Stomach smooth muscle (tissue), 2 donors: ENCODE measurements around the gene SERPINA10.
"Not testable (repeated sequence)": the region's sequence is repeated elsewhere in the genome, so short reads cannot be mapped to it uniquely, and the experiment has no call there.

Source experiments
- H3K27ac ChIP-seq: one replicate; pipeline ENCODE4 v1.7.0; 2013; ENCODE audit warnings: mild to moderate bottlenecking, low read length, inconsistent platforms
- H3K27me3 ChIP-seq, 2 donors: one replicate each; pipeline ENCODE4 v1.7.0; 2013; ENCODE audit warnings: low read length in 2 of 2; ENCODE audit not compliant: insufficient read depth in 2 of 2, control insufficient read depth in 1 of 2
- H3K36me3 ChIP-seq, 2 donors: one replicate each; pipeline ENCODE4 v1.7.0; 2013; ENCODE audit warnings: low read length in 2 of 2; ENCODE audit not compliant: control insufficient read depth in 2 of 2, insufficient read depth in 2 of 2
- H3K4me1 ChIP-seq: one replicate; pipeline ENCODE4 v1.7.0; 2013; ENCODE audit warnings: low read length; ENCODE audit not compliant: control insufficient read depth, insufficient read depth
- H3K4me3 ChIP-seq, 2 donors: one replicate each; pipeline ENCODE4 v1.7.0; 2013; ENCODE audit warnings: low read length in 2 of 2
- H3K9ac ChIP-seq, 2 donors: one replicate each; pipeline ENCODE4 v1.7.0; 2013; ENCODE audit warnings: low read length in 2 of 2, mild to moderate bottlenecking in 1 of 2
- H3K9me3 ChIP-seq, 2 donors: one replicate each; pipeline ENCODE4 v1.7.0; 2013; ENCODE audit warnings: low read length in 2 of 2; ENCODE audit not compliant: control insufficient read depth in 2 of 2
- donor health status: healthy.
- donor health status: Pancreatic carcinoma.

SERPINA10 gene

GRCh38 chr14:94296181-94296545 is 3.1 kb upstream of the SERPINA10 start:
- H3K4me1 ChIP-seq, H3K4me3 ChIP-seq, H3K27me3 ChIP-seq, H3K27ac ChIP-seq, H3K9ac ChIP-seq, H3K36me3 ChIP-seq, H3K9me3 ChIP-seq: not testable (repeated sequence)

- no peak overlapping the region for H3K4me3 ChIP-seq
Observed at GRCh38 chr14:94295360-94296180, 2.5 kb upstream of the SERPINA10 start.

GRCh38 chr14:94293578-94293924 is 483 bp upstream of the SERPINA10 start:
- peaks cover 0 to 5% of the 10 kb centered on the region in 2 donors for H3K9me3 ChIP-seq
- no peak overlapping the region for H3K9ac ChIP-seq
- no peak overlapping the region for H3K27ac ChIP-seq
- H3K4me3 ChIP-seq: no peak overlapping the region
- no peaks in the 10 kb centered on the region for H3K27me3 ChIP-seq
- H3K4me1 ChIP-seq: no peaks in the 10 kb centered on the region
- no peaks in the 10 kb centered on the region for H3K36me3 ChIP-seq

More at GRCh38 chr14:94295360-94296180, 2.5 kb upstream of the SERPINA10 start:
- no peaks in the 10 kb centered on the region for H3K4me1 ChIP-seq
- no peak overlapping the region for H3K9ac ChIP-seq
- no peak overlapping the region for H3K27ac ChIP-seq
- no peaks in the 10 kb centered on the region for H3K27me3 ChIP-seq
- H3K9me3 ChIP-seq: no peaks in the 10 kb centered on the region
- no peaks in the 10 kb centered on the region for H3K36me3 ChIP-seq

GRCh38 chr14:94292526-94292871 is 569 bp downstream of the SERPINA10 start:
- Histone ChIP-seq H3K36me3 (no peaks in the 10 kb centered on the region), H3K9ac (no peak overlapping the region), H3K27ac (no peak overlapping the region), H3K9me3 (peaks cover 0 to 5% of the 10 kb centered on the region in 2 donors), H3K4me1 (no peaks in the 10 kb centered on the region), H3K4me3 (no peak overlapping the region), H3K27me3 (no peaks in the 10 kb centered on the region)

- no peaks in the 10 kb centered on the region for H3K27me3 ChIP-seq
- H3K9me3 ChIP-seq: peaks cover 0 to 5% of the 10 kb centered on the region in 2 donors
- H3K9ac ChIP-seq: no peak overlapping the region
- no peak overlapping the region for H3K4me3 ChIP-seq
- no peak overlapping the region for H3K27ac ChIP-seq
- no peaks in the 10 kb centered on the region for H3K4me1 ChIP-seq
- H3K36me3 ChIP-seq: no peaks in the 10 kb centered on the region
Observed at GRCh38 chr14:94291906-94292525, 1.1 kb downstream of the SERPINA10 start.

GRCh38 chr14:94291159-94291905 is 1.7 kb downstream of the SERPINA10 start:
- H3K9ac ChIP-seq: no peak overlapping the region
- H3K9me3 ChIP-seq: peaks cover 0 to 5% of the 10 kb centered on the region in 2 donors
- H3K27me3 ChIP-seq: no peaks in the 10 kb centered on the region
- H3K4me1 ChIP-seq: no peaks in the 10 kb centered on the region
- no peaks in the 10 kb centered on the region for H3K36me3 ChIP-seq
- H3K4me3 ChIP-seq: no peak overlapping the region
- H3K27ac ChIP-seq: no peak overlapping the region

GRCh38 chr14:94290197-94290596 is 2.9 kb downstream of the SERPINA10 start:
- Histone ChIP-seq H3K27ac (no peak overlapping the region), H3K4me1 (no peaks in the 10 kb centered on the region), H3K9ac (no peak overlapping the region)

GRCh38 chr14:94288610-94289465 is 4.2 kb downstream of the SERPINA10 start:
- Histone ChIP-seq H3K4me1 (no peaks in the 10 kb centered on the region), H3K27ac (no peak overlapping the region), H3K36me3 (no peaks in the 10 kb centered on the region), H3K9ac (no peak overlapping the region), H3K9me3 (peaks cover 0 to 5% of the 10 kb centered on the region in 2 donors), H3K4me3 (no peak overlapping the region), H3K27me3 (no peaks in the 10 kb centered on the region)

More at GRCh38 chr14:94290197-94290596, 2.9 kb downstream of the SERPINA10 start:
- H3K27me3 ChIP-seq: no peaks in the 10 kb centered on the region
- peaks cover 0 to 5% of the 10 kb centered on the region in 2 donors for H3K9me3 ChIP-seq
- H3K36me3 ChIP-seq: no peaks in the 10 kb centered on the region
- H3K4me3 ChIP-seq: no peak overlapping the region

GRCh38 chr14:94285158-94285557 is 7.9 kb downstream of the SERPINA10 start:
- Histone ChIP-seq H3K27me3 (no peaks in the 10 kb centered on the region), H3K9ac (no peak overlapping the region), H3K36me3 (no peaks in the 10 kb centered on the region), H3K4me1 (no peaks in the 10 kb centered on the region), H3K4me3 (no peak overlapping the region), H3K27ac (no peak overlapping the region), H3K9me3 (peaks cover 0 to 5% of the 10 kb centered on the region in 2 donors)

GRCh38 chr14:94284221-94284620 is 8.8 kb downstream of the SERPINA10 start:
- Histone ChIP-seq H3K4me3 (no peak overlapping the region), H3K27me3 (no peaks in the 10 kb centered on the region), H3K4me1 (no peaks in the 10 kb centered on the region), H3K9ac (no peak overlapping the region), H3K27ac (no peak overlapping the region), H3K9me3 (peaks cover 0 to 1% of the 10 kb centered on the region in 2 donors), H3K36me3 (no peaks in the 10 kb centered on the region)
